ENCODE measurements around the gene RPP40.

DNA sequence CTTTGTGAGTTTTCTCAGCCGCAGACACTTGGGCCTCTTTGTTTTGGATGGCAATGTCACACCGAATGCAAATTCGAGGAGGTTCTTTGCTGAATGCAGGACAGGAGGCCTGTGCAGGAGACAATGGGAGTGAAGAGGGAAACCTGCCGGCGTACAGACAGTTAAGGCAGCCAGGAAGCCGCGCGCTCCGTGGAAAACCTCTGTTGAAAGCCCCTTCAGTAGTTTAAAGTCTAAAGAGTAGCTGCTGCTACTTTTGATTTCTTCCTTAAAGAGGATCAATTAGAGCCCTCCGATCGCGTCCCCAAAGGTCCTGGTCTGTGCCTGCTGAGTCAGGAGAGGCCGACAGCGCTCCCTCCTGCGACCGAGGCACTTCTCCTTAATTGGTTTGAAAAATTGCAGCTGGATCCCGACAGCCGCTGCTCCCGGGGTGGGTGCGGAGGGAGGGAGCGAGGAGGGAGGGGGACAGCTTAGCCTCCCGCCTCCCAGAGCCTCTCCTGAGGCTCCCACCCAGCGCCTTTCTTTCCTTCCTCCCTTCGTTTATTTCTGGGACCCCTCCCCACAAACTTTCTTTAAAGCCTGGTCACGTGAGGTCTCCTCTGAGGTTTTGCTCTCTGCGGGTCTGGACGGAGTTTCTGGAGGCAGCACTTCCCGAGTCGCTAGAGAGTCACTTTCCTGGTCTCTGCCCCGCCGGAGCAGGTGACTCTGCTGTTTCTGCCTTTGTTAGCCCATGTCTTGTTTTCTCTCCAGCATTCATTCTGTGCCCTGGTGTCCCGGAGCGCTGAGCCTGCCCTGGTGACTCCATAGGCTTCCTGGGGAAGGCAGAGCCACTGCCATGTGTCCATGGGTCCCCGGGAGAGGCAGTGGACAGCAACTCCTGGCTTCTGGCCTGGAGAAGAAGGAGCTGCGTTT lies 22.3 kb upstream of the RPP40 start:
- TF ChIP-seq, protein P1, sequence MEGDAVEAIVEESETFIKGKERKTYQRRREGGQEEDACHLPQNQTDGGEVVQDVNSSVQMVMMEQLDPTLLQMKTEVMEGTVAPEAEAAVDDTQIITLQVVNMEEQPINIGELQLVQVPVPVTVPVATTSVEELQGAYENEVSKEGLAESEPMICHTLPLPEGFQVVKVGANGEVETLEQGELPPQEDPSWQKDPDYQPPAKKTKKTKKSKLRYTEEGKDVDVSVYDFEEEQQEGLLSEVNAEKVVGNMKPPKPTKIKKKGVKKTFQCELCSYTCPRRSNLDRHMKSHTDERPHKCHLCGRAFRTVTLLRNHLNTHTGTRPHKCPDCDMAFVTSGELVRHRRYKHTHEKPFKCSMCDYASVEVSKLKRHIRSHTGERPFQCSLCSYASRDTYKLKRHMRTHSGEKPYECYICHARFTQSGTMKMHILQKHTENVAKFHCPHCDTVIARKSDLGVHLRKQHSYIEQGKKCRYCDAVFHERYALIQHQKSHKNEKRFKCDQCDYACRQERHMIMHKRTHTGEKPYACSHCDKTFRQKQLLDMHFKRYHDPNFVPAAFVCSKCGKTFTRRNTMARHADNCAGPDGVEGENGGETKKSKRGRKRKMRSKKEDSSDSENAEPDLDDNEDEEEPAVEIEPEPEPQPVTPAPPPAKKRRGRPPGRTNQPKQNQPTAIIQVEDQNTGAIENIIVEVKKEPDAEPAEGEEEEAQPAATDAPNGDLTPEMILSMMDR (conservative IDR thresholded peaks at IDR 0.05; ENCODE audit: low read depth, low read length), result no peak
- TF ChIP-seq EZH2phosphoT487 (IDR thresholded peaks at IDR 0.05; ENCODE audit: borderline replicate concordance, low read length) (no peak), EZH2 (IDR thresholded peaks at IDR 0.05; ENCODE audit: low read length, unreplicated experiment) (no peak)

All from PC-3 (cell line).